Measurements from ENCODE around the gene CSNK1G2.
"Not testable (repeated sequence)": the region's sequence is repeated elsewhere in the genome, so short reads cannot be mapped to it uniquely, and the experiment has no call there.

The CSNK1G2 gene

DNA sequence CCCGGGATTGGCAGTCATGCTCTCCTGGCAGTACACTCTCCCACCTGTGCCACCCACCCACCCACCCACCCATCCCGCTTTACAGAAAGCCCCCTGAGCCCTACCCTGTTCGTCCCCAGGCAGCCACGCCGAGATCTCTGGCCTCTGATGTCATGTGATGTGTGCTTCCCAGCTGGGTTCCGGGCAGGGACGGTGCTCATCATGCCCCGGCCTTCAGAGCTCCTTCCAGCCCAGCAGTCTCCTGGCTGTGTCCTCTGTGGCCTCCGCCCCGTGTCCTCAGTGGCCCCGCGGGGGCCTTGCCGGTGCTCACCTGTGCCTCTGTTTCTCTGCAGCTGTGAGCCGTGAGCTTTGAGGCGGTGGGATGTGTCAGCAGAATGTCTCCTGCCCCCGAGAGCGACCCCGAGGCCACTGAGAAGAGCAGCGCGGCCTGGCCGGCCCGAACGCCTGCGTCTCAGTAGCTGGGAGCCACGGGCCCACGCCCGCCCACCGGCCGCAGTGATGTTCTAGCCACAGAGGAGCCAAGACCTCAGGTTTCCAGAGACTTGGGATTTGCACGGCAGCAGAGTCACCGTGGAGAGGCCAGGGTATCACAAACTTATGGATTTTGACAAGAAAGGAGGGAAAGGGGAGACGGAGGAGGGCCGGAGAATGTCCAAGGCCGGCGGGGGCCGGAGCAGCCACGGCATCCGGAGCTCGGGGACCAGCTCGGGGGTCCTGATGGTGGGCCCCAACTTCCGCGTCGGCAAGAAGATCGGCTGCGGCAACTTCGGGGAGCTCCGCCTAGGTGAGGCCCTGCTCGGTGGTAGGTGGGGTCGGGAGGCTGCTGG is 28.4 kb downstream of the CSNK1G2 start:
- no peak for DNase-seq

DNA sequence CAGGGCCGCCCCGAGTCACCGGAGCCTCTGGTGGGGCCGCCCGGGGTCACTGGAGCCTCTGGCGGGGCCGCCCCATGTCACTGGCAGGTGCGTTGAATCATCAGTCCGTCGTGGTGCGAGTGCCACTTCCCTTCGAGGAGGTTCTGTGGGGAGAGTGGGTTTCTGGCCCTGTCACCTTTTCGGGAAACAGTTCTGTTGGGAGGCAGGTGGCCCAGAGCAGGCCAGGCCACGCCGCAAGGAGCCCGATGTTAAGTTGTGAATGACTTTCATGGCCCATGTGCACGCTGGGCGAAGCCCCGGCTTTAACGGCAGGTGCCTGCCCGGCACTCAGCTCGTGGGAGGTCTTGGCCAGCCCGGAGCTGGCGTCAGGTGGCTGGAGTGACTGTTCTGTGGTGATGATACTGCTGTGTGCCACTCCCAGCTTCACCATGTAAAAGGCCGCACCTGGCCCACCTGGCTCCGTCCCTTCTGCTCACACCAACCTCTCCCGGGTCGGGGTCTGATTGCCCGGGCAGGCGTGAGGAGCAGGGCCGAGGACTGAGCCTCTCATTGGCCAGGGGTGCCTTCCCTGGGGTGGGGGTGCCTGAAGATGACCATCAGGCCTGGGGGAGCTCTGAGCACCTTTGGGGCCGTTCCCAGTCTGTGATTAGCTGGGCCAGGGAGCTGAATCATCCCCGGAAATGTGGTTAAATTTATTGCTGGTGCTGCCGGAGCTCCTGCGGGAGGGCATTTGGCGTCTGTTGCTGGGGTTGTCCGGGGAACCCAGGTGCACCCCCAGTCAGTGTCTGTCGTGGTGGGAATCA is 29.2 kb downstream of the CSNK1G2 start:
- no peak for DNase-seq

DNA sequence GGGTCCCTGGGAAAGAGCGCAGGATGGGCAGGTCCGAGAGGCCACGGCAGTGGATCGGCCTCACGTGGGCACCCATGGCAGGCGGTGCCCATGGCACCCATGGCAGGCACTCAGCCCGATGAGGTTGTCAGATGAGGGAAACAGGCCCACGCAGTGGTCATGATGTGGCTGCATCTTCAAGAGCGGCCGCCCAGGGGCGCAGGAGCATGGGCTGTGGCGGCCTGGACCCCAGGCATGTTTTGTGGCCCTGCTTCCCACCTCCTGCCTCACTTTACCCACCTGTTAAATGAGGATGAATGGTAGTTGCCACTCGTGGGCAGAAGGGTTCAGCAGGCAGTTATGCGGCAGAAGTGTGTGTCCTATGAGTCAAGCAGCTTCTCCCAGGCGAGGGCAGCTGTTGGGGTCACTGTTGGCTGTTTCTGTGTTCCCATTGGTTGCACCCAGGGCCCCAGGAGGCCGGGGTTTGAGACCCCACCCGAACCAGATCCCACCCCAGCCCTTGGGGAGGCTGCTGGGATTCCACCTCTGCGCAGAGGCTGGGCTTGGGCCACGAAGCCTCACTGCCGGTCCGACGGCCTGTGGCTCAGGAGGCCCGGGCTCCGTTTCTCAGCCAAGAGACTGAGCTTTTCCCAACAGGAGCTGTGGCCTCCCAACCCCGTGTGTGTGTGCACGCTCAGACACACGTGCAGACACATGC is 30.0 kb downstream of the CSNK1G2 start:
- no peak for DNase-seq

DNA sequence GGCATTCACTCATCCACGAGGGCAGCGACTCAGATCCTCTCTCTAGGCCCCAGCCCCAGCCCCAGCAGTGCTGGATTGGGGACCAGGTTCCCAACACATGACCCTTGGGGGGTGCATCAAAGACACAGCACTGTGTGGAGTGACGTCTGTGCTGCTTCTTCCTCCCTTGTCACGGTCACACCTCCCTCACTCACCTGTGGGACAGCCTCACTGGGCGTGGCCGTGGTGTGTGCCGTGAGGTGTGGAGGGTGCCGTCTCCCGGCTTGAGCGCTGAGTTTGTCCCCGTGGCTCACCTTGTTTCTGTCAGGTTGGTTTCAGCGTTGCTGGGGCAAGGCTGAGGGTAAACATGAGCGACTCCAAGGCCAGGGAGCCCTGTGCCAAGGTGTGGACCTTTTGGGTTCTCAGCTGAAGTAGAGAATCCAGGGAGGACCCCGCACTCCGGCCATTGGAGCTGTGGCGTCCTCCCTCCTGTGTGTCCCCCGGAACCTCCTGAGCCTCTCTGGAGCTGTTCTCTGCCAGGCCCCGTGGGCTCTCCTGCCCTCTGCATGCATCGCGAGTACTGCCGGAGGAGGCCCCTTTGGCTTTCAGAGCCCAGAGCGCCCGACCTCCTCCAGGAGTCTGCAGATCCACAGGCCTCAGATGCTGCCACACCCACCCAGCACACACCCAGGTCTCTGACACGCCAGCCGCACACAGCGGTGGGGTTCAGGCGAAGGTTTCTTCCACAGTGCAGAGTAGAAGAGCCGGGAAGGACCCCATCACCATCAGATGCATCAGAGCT is 33.6 kb downstream of the CSNK1G2 start:
- no peak for DNase-seq

DNA sequence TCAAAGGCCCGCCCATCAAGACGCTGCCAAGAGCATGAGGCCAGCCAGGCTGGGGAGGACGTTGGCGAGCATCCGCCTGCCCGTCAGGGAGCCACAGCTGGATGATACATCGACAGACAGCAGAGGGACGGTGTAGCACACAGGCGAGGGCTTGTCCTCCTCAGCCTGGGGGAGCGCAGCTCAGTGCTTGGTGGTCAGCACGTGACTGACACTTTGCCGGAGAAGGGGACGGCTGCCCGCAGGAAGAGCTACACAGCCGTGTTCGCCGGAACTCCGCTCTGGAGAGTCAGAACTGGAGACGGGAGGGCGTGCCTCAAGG is 34.1 kb downstream of the CSNK1G2 start:
- DNase-seq = no peak

DNA sequence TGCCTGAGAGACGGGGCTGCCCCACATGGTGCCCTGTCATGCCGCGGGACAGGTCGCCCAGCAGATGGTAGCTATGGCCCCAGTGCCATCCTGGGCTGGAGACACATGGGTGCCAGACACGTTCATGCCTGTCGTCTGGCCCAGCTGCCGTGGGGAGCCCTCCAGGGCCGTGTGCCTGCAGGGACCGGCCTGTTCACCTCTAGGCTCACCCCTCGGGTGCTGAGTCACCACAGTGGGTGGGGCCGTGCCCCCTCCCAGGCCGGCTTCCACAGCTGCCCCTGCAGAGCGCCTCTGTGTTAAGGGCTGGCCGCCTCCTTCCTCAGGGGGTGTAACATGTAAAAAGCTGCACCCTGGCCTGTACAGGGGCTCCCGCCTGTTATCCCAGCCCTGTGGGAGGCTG is 36.1 kb downstream of the CSNK1G2 start:
- DNase-seq = no peak

DNA sequence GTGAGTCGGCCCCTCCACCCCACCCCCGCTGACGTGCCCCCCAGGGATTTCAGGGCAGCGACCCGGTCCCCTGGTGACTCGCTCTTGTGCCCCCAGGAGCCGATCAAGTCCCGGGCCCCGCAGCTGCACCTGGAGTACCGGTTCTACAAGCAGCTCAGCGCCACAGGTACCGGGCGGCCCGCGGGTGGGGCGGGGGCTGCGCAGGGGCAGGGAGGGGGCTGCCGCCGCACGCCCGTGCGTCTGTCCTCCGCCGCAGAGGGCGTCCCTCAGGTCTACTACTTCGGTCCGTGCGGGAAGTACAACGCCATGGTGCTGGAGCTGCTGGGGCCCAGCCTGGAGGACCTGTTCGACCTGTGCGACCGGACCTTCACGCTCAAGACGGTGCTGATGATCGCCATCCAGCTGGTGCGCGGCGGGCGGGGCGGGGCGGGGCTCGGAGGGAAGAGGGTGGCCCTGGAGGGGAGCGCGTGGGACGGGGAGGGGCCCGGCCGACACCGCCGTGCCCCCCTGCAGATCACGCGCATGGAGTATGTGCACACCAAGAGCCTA is 37.4 kb downstream of the CSNK1G2 start:
- no peak for DNase-seq

DNA sequence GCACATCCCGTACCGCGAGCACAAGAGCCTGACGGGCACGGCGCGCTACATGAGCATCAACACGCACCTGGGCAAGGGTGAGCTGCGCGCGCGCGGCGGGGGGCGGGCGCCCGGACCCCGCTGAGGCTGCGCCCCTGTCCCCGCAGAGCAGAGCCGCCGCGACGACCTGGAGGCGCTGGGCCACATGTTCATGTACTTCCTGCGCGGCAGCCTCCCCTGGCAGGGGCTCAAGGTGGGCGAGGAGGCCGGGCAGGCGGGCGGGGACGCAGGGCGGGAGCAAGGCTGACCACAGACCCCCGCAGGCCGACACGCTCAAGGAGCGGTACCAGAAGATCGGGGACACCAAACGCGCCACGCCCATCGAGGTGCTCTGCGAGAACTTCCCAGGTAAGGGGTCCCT is 38.0 kb downstream of the CSNK1G2 start:
- DNase-seq = no peak

DNA sequence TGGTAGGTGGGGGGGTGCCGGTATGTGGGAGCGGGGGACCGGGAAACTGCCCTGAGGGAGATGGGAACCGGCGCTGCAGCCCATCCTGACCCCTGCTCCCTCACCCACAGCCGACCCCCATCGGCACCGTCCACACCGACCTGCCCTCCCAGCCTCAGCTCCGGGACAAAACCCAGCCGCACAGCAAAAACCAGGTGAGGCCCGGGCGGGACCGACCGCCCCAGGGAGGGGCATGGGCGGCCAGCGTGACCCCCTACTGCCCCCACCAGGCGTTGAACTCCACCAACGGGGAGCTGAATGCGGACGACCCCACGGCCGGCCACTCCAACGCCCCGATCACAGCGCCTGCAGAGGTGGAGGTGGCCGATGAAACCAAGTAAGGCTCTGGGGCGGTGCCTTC is 38.7 kb downstream of the CSNK1G2 start:
- no peak for DNase-seq

DNA sequence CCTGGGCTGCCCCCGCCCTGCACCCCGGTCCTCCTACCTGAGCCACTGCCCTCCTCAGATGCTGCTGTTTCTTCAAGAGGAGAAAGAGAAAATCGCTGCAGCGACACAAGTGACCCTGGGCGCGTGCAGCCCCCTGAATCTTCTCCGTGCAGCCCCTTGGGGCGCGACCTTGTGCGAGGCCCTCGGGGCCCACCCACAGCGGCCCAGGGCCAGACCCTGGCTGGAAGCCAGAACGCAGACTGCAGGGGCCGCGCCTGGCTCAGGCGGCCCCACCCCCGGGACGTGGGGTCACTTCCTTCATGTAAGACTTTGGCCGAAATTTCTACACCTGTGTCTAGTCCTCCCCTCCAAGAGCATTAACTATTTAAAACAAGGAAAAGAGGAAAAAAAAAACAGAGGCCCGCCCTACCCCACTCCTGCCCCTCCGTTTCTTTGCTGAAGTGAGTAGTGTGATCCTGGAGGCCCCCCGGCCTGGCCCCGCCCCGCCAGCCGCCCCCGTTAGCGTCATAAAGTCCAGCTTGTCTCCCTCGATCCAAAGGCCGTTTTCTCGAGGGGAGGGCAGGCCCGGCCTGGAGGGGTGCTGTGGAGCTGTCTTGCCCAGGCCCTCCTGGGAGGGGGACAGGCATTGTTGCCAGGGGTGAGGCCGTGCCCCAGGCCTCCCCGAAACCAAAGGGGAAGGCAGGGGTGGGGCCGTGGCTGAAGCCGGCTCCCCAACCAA is 39.3 kb downstream of the CSNK1G2 start:
- DNase-seq = no peak

DNA sequence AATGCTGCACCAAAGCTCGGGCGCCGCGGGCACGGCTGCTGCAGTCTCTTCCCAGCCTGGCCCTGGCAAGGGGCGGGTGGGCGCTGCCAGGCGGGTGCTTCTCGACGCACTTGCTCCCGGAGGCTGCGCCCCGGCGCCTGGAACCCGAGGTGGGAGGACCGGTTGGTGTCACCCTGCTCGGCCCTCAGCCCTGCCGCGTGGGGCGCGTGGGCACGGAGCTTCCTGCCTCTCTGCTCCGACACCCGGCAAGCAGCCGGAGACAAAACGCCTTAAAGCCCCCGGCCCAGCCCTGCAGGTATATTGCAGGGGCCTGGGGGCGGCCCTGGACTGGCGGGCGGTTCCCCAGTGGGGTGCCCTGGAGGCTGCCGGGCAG is 39.8 kb downstream of the CSNK1G2 start:
- DNase-seq = no peak

DNA sequence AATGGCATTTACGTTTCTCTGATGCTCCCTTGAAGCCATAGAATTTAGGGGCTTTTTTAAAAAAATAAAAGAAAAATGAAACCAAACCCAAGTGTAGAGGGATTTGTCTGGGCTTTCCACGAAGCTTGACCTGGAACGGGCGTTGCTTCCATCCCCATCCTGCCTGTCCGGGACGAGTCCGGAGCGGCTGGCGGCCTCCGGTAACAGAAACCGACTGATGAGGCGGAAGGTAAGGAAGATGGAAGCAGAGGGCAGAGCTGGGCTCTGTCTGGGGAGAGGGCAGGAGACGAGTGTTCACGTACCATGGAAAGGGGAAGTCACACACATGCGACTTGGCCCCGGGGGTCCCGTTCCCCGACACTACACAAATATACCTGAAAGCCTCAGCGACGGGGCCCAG is 40.3 kb downstream of the CSNK1G2 start:
- DNase-seq = no peak

DNA sequence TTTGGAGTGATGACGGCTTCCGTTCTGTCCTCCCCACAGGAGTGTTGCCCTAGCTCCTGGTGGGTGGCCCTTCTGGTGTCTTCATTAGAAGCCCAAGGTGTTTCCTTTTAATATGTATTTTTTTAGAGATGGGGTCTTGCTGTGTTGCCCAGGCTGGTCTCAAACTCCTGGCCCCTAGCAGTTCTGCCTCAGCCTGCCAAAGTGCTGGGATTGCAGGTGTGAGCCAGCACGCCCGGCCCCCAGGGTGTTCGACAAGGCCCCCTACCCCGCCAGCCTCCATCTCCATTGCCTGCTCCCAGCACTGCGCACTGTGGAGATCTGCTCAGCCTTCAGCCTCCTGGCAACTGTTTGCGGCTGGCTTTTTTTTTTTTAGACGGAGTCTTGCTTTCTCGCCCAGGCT is 43.4 kb downstream of the CSNK1G2 start:
- no peak for DNase-seq

DNA sequence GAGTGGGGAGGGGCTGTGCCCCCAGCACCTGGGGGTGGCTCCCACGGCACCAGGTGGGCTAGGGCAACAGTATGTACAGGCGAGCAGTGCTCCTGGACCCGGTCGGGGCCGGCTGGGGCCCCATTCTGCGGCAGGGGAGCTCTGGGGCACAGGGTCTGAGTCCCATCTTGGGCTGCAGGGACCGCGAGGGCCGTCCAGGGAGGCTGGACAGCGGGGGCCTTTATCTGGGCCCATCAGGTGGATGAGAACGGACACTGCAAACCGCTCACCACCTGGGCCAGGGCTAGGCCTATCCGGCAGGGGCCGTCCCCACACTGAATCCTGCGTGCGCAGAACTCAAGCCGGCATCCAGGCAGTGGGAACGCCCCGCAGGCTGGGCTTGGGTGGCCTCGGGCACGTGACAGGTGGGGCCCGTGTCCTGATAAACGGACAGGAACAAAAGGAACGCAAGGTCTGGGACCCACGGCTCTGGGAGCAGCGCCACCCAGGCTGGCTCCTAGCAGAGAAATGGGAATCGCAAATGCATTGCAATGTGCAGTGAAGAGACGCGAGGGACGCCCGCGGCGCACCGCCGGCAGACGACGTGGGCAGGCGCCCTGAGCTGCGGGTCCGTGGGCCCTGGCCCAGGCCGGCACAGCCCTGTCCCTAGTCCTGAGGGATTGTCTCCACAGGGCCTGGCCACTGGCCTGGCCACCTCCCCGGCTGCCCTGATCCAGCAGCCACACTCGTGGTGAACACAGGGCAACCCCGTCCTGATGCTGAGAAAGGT is 44.8 kb downstream of the CSNK1G2 start:
- no peak for DNase-seq

DNA sequence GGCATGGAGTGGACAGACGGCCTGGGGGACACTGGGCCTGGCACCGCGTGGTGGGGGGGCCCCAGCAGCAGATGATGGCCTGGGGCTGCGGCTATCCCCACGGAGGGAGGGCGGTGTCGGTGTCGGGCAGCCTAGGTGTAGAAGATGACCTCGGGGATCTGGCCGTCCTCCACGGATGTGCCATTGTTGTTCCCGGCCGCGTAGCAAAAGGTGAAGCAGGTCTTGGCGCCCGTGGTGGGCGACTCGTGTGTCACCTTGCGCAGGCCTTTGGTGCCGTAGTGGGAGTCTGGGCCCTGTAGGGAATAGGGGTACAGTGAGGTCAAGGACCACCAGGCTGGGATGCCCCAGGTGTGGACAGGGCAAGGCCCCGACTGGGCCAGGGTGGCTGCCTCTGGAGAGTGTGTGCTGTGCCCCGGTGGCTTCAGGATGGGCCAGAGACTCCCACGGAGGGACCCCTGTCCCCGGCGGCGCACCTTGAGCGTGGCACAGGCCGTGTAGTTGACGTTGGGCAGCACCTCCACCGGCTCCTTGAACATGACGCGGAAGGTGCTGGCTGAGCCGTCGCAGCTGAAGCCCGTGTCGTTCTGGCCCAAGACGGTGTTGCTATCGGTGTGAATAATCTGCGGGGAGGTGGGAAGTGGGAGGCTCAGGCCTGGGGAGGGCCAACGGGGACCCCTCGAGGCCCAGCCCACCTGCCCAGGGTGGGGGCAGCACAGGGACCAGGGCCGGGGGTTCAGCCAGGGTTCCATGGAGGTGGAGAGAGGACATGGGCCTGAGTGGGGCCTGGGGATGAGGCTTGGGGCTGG is 45.6 kb downstream of the CSNK1G2 start:
- DNase-seq = no peak

DNA sequence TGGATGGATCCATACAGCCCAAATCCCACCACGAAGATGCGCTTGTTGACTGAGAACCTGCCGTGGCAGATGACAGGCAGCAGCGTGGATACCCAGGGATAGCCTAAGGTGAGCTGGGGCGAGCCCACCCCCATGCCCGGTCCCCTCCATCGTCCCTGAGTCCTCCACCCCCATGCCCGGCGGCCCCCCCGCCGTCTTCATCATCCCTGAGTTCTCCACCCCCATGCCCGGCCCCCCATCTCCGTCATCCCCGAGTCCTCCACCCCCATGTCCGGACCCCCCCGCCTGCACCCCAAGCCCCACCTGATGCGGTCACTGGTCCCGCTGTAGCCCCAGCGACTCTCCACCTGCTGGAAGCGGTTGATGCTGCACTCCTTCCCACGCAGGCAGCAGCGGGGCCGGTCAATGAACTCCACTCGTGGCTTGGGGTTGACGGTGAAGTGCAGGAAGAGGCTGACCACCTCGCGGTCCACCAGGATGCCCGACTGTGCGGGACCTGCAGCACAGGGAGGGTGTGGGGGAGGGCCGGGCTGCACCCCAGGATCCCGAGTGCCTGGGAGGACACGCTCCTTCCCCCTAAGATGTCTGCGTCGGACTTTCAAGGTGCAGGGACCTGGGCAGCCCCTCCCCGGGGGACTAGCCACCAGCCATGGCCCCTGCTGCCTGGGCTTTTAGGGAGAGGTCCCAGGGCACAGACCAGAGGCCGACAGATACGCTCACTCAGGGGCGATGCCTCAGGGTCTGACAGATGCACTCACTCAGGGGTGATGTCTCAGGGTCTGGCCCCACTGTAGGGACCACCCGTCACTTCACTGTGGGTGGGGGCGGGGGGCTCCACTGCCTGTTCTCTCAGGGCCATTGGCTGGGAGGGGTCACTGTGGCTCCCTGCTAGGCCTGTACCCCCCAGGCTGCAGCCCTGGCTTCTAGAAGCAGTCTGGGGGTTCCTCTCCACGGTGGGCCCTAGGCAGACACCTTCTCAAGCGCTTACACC is 46.5 kb downstream of the CSNK1G2 start:
- DNase-seq = no peak

DNA sequence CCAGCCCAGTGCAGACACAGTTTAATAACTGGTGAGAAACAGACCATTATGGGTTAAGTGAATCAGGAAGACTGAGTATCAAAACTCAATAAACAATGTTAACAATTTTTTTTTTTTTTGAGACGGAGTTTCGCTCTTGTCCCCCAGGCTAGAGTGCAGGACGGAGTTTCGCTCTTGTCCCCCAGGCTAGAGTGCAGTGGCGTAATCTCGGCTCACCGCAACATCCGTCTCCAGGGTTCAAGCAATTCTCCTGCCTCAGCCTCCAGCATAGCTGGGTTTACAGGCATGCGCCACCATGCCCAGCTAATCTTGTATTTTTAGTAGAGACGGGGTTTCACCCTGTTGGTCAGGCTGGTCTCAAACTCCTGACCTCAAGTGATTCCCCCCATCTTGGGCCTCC is 47.5 kb downstream of the CSNK1G2 start:
- DNase-seq = not testable (repeated sequence)

DNA sequence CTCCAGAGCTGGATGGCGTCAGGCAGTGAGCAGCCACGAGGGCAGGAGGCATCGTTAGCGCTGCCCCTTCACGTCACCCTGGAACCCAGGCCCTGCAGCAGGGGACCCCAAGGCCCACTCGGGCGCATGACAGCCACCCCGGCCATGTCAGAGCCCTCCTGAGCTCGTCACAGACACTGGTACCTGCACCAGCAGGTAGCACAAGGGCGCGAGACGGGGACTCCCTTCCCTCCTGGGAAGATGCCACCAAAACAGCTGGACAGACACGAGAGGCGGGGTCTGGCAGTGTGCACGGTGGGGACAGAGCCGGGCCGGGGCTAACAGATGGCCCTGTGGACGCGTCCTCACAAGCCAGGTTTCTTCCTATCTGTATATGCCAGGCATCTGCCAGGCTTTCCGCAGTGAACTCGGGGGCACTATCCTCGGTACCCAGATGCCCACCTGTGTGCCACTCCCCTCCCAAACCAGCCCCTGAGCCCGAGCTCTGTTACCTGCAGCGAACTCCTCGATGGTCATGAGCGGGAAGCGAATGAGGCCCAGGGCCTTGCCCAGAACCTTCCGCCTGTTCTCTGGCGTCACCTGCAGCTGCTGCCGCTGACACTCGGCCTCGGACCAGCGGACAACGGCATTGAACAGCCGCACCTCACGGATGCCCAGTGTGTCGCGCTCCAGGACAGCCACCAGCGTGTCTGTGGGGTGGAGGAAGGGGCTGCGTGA is 48.7 kb downstream of the CSNK1G2 start:
- DNase-seq = no peak

Data from CD4-positive, alpha-beta T cell treated with Interleukin-17A for 4 hours (primary cell).